ENCODE results near the gene PA2G4. TPM values are rescaled to one million over a fixed set of nuclear protein-coding genes. Genes with fewer than 3 reads are reported as not detected.
"Not testable (repeated sequence)": the region's sequence is repeated elsewhere in the genome, so short reads cannot be mapped to it uniquely, and the experiment has no call there.

PA2G4 gene
- total RNA-seq, 2 experiments from 2014 or later = 51.0 to 61.0 TPM

GRCh38 chr12:56155256-56155845, 51.0 kb downstream of the PA2G4 start:
- Mint-ChIP-seq H3K27me3 (no peaks in the 10 kb centered on the region), H3K36me3 (ENCODE audit: low read depth) (peaks cover 32% of the 10 kb centered on the region), H3K27ac (peak overlapping the region; percentile 43), H3K9me3 (no peaks in the 10 kb centered on the region), H3K4me3 (peak overlapping the region; percentile 49), H3K4me1 (ENCODE audit: low read depth) (peaks cover 50% of the 10 kb centered on the region)
- DNase-seq (no peak), ATAC-seq (ENCODE audit: poor library complexity) (no peak)
- peaks cover 13% of the 10 kb centered on the region for H3K36me3 ChIP-seq (ENCODE audit: insufficient read depth, low read length)
- H3K9me3 ChIP-seq (ENCODE audit: control insufficient read depth in 1 of 2, insufficient read depth in 1 of 2, low read length in 2 of 2) = no peaks in the 10 kb centered on the region
- intact Hi-C loops (cut with DNase I, micrococcal nuclease) = no loop called here
- H3K27ac ChIP-seq (ENCODE audit: low read depth in 1 of 2, low read length in 2 of 2) = no peak overlapping the region
- CTCF ChIA-PET = interaction anchor here (1.2 kb wide), 1 partner anchor 29 kb away, joined by 7 read pairs; no protein-coding TSS in a partner anchor
- H3K27me3 ChIP-seq (ENCODE audit: control insufficient read depth in 1 of 2, insufficient read depth in 2 of 2, low read length in 2 of 2) = no peaks in the 10 kb centered on the region
- peaks cover 52% of the 10 kb centered on the region for H3K4me1 ChIP-seq (ENCODE audit: insufficient read depth, low read length)
- no peak overlapping the region for H3K4me3 ChIP-seq (ENCODE audit: low read length)
- POLR2A ChIA-PET = interaction anchor here (0.7 to 1.6 kb wide), 6 partner anchors 9 to 464 kb away, joined by 3 to 4 read pairs (median 3); partner anchors contain the start of genes SMARCC2 and ZC3H10
- no peak for TF ChIP-seq CTCF (IDR thresholded peaks at IDR 0.05)

- intact Hi-C loops (cut with DNase I, micrococcal nuclease) = loop anchor here in 1 of 2 experiments (1.0 kb wide), 1 partner anchor 30 kb away; no protein-coding TSS in a partner anchor
- Mint-ChIP-seq H3K4me3 (peak overlapping the region; percentile 96), H3K27ac (peak overlapping the region; percentile 92), H3K4me1 (ENCODE audit: low read depth) (peaks cover 50% of the 10 kb centered on the region), H3K36me3 (ENCODE audit: low read depth) (peaks cover 39% of the 10 kb centered on the region)
- not testable (repeated sequence) for H3K27me3 Mint-ChIP-seq; DNase-seq; H3K27me3 ChIP-seq (ENCODE audit: control insufficient read depth in 1 of 2, insufficient read depth in 2 of 2, low read length in 2 of 2); H3K9me3 Mint-ChIP-seq; H3K9me3 ChIP-seq (ENCODE audit: control insufficient read depth in 1 of 2, insufficient read depth in 1 of 2, low read length in 2 of 2); ATAC-seq (ENCODE audit: poor library complexity)
- H3K36me3 ChIP-seq (ENCODE audit: insufficient read depth, low read length) = peaks cover 25% of the 10 kb centered on the region
- POLR2A ChIA-PET = interaction anchor here (0.7 to 0.8 kb wide), 3 partner anchors 29 to 932 kb away, joined by 3 to 4 read pairs (median 3); partner anchors contain the start of genes ESYT1 and NAB2
- CTCF ChIA-PET = interaction anchor here (1.4 kb wide), 1 partner anchor 31 kb away, joined by 10 read pairs; no protein-coding TSS in a partner anchor
- H3K27ac ChIP-seq (ENCODE audit: low read depth in 1 of 2, low read length in 2 of 2) = peak overlapping the region; percentile 60 to 74
- H3K4me1 ChIP-seq (ENCODE audit: insufficient read depth, low read length) = peaks cover 57% of the 10 kb centered on the region
- peak overlapping the region; percentile 78 for H3K4me3 ChIP-seq (ENCODE audit: low read length)
Observed at GRCh38 chr12:56156464-56157200, 52.3 kb downstream of the PA2G4 start.

- H3K4me3 Mint-ChIP-seq = peak overlapping the region; percentile 96
- peaks cover 59% of the 10 kb centered on the region for H3K4me1 ChIP-seq (ENCODE audit: insufficient read depth, low read length)
- TF ChIP-seq CTCF (IDR thresholded peaks at IDR 0.05) = peak; percentile 66
- H3K36me3 Mint-ChIP-seq (ENCODE audit: low read depth) = peaks cover 41% of the 10 kb centered on the region
- no peaks in the 10 kb centered on the region for H3K9me3 Mint-ChIP-seq
- peaks cover 43% of the 10 kb centered on the region for H3K4me1 Mint-ChIP-seq (ENCODE audit: low read depth)
- ChIA-PET POLR2A (interaction anchor here (0.7 to 6.7 kb wide), 7 partner anchors 14 to 932 kb away, joined by 3 to 89 read pairs (median 4); partner anchors contain the start of genes ESYT1, NAB2 and SMARCC2), CTCF (interaction anchor here (1.4 to 2.8 kb wide), 2 partner anchors 31 to 32 kb away, joined by 7 to 10 read pairs (median 8); partner anchors contain the start of gene SMARCC2)
- peaks cover 33% of the 10 kb centered on the region for H3K36me3 ChIP-seq (ENCODE audit: insufficient read depth, low read length)
- peak overlapping the region; percentile 78 for H3K4me3 ChIP-seq (ENCODE audit: low read length)
- peak; percentile 38 for ATAC-seq (ENCODE audit: poor library complexity)
- H3K27me3 ChIP-seq (ENCODE audit: control insufficient read depth in 1 of 2, insufficient read depth in 2 of 2, low read length in 2 of 2) = no peaks in the 10 kb centered on the region
- H3K27ac Mint-ChIP-seq = peak overlapping the region; percentile 92
- peak in 13 of 14 experiments; percentile 32 to 83 (median 48) for DNase-seq
- intact Hi-C loops (cut with DNase I, micrococcal nuclease) = loop anchor here (1.0 kb wide), 2 partner anchors 29 to 31 kb away; partner anchors contain the start of gene ESYT1 (in 1 of the 2)
- H3K27me3 Mint-ChIP-seq = no peaks in the 10 kb centered on the region
- H3K9me3 ChIP-seq (ENCODE audit: control insufficient read depth in 1 of 2, insufficient read depth in 1 of 2, low read length in 2 of 2) = no peaks in the 10 kb centered on the region
- peak overlapping the region; percentile 60 to 74 for H3K27ac ChIP-seq (ENCODE audit: low read depth in 1 of 2, low read length in 2 of 2)
Observed at GRCh38 chr12:56157201-56158028, 53.1 kb downstream of the PA2G4 start.
